GF-D8 (cell line): Measurements from ENCODE around the gene CASZ1.

Source experiments
- DNase-seq: peaks from one replicate; lab custom pipeline; 2025; lab: John Stamatoyannopoulos, UW

Gene CASZ1

DNA sequence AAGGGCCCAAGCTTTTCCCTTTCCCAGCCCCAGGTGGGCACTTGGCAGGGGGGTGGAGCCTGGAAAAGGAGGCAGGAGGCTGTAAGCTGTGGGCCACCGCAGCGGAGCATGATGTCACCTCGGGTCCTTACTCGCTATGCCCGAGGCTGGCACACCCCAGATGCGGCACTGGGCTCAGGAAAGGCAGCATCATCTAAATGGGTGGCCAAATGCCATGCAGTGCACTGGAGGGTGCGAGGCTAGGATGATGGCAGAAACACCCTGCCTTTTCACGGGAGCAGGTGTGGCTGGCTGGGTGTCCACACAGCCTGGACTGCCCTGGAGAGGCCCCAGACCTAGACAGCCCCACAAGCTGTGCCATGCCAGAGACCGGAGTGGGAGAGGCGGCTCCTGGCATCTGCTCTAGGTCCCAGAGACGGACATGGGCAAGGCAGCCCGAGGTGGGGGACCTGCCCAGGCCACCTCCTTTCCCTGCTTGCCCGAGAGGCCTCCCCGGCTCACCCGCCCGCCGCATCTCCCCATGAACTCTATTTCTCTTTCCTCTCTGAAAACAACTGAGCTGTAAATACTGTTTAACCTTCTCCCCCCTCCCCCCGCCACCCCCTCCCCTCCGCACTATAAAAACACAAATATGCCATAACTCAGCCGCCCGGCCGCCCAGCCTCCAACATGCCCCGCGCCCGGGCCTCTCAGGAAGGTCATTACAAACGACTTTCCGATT, 124.7 kb downstream of the CASZ1 start:
- no peak for DNase-seq

DNA sequence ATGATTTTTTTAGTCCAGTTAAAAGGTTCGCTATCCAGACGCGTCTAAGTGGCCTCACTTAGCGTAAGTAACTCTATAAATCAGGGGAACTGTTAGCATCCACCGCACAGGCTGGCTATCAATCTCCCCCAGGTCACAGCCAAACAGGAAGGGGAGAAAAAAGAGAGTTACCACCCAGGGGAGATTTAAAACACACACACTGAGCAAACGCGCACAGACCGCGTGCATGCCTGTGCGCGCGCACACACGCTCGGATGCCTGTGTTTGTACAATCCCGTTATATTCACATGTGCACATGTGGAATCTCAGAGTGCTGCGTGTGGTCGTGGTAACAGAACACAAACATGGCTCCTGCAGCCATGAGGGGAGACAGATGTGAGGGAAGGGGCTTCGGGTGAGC, 125.4 kb downstream of the CASZ1 start:
- no peak for DNase-seq

DNA sequence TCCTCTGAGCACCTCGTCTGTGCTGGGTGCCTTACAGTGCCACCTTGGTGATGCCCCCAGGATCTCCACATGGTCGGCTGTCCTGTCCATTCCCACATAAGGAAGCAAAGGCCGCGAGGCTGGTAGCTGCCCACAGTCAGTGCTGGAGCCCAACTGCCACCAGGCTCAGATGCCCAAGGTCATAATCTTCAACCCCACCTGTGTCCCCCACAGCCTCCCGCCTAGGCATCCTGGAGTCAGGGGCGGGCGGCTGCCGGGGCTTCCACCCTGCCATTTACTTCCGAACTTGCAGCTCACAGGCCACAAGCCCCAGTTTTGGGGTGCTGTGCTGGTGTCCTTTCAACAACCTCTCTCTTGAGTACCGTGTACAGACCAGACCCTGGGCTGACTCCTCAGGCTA, 126.3 kb downstream of the CASZ1 start:
- no peak for DNase-seq

DNA sequence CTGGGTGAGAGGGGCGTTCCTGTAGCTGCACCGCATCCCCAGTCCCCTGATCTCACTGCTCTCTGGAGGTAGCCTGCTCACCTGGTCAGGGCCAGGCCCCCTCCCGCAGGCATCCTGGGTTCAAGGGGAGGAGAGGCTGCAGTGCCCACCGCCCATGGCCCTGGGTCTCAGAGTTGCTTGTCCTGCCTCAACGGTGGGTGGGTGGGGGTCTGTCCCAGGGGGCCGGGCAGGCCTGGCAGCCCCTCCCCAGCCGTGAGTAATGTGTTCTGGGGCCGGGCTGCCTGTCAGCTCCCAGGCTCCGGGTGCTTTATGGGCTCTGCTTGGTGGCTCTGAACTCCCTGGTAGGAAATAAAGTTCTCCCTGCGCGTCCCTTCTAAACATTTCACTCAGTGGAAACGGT, 126.9 kb downstream of the CASZ1 start:
- DNase-seq: no peak

DNA sequence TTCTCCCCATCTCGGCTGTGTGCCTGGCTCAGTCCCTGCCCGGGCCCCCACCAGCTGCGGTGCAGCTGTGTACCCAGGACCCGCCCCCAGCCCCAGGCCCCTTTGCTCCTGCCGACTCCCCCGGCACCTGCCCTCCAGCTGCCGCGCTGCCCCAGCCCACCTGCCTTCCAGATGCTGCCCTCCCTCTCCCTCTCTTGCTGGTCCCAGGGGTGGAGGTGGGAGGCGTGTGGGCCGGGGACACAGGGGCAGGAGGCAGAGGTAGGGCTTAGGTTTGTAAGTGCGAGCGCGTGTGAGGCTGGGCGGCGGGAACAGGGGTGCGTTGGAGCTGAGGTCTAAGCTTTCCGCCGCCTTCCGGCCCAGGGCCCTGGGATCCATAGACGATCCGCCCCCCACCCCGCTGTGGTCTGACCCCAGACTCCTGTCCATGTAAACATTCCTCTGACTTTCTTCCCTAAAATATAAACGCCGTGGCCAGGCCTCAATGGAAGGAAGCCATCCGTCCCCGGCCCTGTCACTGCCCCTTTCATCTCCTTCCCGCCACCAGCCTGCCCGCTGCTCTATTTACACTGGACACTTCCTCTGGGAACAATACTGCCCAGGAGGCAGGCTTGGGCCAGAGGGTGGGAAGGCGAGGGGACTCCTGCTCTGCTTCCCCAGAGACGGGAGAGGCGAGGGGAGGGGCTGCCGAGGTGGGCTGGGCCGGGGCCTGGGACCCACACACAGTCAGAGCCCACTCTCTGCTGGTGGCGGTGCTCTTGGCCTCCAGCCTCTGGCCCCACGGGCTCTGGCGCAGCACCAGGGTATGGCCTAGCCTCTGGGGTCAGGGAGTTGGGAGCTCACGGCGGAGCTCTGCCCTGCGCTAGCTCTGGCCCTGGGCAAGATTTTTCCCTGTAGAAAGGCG, 128.3 kb downstream of the CASZ1 start:
- no peak for DNase-seq

DNA sequence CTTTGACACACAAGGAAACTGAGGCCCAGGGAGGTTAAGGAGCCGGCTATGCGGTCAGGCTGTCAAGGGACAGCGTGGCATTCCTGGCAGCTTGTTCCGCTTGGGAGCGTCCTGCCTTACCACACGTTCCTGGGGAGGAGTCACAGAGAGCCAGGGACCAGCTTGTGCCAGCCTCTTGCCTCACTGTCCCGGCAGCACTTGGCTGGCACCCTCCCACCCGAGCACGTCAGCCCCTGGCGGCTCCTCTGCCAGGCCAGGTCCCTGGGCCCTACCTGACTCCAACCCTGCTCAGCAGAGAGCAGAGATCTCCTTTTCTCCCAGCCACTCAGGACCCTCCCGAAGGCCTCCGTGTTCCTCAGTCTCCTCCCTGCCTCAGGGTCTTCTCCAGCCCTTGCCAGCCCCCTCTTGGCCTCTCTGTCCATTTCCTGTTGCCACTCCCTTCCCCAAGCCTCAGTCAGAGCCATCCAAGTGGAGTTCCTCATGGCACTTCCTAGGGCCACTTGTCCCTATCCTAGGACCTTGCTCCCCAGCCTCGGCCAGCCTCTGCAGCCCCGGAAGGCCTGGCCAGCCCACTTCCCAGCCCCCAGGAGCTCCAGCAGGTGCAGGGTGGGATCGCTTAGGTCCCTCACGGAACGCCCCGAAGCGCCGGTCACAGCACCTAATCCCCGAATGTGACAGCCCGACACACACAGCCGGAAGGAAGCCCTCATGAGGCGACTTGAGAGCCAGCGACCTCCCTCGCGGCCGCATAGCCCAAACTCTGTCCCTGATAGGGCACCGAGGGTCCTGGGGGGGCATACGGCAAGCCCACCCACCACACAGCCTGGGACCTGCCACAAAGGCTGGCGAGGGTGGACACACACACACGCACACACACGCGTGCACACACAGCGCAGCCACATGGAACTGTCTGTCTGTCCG, 130.3 kb downstream of the CASZ1 start:
- no peak for DNase-seq

DNA sequence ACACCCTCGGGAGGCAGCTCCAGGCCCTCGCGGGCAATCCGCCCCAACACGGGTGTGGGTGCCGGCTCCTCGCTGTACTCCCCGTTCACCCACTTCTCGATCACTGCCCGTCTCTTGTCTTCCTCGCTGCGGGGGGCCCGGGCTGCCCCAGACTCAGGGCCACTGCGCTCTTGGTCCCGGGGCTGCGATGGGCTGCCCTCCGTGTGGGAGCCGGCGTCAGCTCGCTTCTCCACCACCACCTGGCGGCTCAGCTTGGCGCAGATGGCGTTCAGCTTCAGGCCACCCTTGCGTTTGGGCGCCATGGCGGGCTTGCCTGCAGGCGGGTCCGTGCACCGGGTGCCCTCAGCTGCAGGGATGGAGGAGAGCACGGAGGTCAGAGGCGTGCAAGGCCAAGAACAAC, 131.2 kb downstream of the CASZ1 start:
- no peak for DNase-seq

DNA sequence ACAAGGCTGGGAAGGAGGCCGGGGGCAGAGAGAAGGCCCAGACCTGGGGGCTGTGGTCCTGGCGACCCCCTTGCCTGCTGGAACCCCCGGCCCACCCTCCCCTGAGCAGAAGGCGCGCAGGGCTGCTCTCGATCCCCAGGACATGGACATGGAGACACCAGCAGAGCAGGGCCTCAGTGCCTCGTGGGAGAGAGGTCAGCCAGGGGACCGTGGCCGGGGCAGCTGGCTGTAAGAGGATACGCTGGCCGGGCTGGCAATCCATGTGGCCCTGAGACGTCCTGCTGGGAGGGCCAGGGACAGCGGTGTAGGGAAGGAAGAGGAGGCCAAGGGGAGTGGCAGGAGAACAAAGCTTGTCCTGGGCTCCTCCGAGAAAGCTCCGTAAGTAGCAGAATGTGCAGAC, 132.2 kb downstream of the CASZ1 start:
- DNase-seq: no peak

DNA sequence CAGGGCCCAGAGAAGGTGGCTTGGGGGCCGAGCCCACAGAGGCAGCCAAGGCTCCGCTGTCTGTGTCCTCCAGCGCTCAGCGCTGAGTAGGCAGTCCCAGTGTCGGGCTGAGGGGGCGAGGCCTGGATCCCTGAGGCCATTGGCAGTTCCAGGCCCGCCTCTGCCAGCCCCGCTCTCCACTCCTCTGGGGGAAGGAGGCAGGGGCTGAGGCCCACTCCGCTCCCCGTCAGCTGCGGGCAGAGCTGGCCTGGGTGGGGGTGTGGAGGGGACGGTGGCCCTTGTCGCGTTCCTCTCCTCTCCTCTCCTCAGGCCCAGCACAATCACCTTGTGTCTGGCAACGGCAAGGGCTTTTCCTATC, 132.8 kb downstream of the CASZ1 start:
- DNase-seq: no peak

DNA sequence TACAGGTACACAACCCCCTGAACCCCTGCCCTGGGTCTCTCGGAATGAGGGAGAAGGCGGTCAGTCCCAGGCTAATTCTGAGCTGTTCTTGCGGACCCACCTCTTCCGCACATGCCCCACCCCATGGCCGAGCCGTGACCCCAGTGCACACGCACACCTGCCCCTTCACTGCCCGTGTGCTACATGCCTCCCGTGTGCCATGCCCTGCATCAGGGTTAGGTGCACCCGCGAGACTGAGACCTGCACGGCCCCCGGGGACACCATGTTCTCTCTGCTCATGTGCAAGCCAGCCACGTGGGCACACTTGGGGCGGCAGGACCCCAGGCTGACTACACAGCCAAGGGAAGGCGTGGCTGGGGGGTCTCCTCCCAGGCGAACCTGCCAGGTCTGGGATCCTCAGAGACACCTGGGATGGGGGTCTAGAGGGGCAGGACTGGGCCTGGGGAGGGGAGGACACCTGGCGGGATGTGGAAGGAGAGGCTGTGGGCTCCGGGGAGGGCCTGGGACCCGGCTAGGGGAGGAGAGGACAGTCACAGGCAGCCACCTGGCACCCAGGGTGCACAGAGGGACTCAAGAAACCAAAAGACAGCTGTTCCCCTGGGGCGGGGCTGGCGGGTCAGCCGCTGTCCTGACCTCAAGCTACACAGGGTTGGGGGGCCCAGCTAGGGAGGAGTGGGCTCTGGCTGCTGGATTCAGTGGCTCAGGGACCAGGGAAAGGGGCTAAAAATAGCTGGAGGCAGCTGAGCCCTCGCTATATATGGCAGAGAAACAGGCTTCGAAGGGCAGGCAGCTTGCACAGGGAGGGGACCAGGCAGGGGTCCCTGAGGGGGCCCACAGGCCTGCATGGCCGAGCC, 133.4 kb downstream of the CASZ1 start:
- DNase-seq: no peak

DNA sequence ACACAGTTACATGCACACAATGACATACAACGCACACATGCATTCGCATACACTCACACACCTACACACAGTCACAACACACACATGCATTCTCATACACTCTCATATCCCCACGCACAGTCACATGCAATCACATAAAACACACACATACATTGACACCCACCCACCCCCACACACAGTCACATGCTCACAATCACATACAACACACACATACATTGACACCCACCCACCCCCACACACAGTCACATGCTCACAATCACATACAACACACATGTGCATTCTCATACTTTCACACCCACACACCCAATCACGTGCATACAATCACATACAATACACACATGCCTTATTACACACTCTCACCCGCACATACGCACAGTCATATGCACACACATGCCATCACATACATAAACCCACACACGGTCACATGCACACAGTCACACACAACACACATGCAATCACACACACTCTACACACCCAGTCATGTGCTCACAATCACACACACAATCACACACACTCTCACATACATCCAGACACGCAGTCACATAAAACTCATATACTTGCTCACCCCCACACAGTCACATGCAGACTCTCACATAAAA, 134.3 kb downstream of the CASZ1 start:
- DNase-seq: no peak

DNA sequence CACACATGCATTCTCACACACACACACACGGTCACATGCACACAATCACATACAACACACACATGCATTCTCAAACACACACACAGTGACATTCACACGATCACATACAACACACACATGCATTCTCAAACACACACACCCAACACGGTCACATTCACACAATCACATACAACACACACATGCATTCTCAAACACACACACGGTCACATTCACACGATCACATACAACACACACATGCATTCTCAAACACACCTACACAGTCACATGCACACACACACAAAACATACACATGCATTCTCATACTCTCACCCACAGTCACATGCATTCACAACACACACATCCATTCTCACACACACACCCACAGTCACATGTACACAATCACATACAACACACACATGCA, 135.0 kb downstream of the CASZ1 start:
- DNase-seq: no peak

DNA sequence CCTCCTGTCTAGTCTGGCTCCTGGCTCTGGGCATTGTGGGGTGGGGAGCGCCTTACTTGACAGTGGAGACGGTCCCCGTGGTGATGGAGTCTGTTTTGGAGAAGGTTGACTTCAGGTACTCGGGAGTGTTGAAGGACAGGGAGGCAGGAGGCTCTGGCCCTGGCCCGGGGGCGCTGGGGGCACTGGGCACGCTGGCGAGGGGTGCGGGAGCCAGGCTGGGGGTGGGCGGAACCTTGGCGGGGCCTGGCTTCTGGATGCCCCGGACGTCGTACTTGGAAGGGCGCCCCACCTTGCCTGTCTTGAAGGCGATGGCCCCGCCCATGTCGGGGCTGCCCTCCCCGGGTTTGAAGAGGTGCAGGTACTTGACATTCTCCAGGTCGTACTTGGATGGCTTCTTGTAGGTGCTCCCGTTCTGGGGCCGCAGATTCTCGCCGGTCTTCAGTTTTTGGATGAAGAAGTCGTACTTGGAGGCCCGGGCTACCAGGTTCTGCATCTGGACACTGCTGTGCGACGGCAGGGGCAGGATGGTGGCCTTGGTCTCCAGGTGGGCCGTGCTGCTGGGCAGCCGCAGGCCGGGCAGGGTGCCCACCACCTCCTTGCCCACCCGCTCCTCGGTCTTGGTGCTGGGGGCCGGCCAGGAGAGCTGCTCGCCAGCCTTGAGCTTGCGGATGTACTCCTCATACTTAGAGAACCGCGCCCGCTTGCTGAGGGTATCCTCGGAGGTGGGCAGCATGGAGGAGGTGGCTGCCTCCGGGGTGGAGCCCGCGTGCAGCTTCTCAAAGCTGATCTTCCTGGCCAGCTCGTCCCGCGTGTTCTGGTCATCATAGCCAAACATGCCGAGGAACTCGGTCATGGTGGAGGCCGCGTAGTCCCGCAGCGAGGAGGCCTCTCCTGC, 136.6 kb downstream of the CASZ1 start:
- DNase-seq: no peak

DNA sequence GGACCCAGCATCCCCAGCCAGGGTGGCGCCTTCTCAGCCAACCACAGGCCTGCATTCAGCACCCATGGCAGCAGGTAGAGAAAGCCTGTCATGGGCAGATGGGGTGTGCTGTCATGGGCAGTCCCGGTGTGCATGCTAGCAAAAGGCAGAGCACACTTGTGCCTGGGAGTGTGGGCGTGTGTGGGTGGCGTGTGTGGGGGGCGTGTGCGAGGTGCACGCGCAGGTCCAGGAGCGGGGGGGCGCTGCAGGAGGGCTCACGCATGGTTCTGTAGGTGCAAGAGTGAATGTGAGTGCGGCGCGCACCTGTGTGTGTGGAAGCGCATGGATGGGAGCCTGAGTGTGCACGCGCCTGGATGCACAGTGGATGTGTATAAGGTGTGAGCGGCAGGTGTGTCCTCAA, 137.2 kb downstream of the CASZ1 start:
- no peak for DNase-seq

DNA sequence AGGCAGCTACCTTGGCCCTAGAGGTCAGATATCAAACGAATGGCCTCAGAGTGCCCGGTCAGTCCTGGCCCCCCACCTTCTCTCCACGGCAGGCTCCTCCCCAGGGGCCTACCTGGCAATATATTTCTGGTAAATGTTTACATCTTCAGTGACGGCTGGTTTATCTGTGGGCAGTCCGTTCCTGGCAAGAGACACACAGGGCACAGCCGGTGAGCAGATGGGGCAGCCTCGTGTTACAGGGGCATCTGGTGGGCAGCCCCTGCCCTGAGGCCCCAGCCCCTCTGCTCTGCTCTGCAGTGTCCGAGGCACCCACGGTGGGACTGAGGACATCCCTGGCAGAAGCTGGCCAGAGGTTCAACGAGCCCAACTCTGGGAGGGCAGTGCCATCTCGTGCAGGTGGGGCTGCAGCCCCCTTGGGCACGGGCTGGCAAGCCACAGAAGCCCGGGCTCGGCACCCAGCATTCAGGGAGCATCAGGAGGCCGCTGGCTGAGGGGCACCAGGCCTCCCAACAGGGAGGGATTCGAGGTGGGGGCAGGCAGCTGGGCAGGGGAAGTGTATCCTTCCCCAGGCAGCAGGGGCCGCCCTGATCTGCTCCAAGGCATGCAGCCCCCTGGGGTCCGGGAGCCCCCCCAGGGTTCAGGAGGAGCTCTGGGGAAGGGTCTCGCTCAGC, 137.9 kb downstream of the CASZ1 start:
- no peak for DNase-seq

DNA sequence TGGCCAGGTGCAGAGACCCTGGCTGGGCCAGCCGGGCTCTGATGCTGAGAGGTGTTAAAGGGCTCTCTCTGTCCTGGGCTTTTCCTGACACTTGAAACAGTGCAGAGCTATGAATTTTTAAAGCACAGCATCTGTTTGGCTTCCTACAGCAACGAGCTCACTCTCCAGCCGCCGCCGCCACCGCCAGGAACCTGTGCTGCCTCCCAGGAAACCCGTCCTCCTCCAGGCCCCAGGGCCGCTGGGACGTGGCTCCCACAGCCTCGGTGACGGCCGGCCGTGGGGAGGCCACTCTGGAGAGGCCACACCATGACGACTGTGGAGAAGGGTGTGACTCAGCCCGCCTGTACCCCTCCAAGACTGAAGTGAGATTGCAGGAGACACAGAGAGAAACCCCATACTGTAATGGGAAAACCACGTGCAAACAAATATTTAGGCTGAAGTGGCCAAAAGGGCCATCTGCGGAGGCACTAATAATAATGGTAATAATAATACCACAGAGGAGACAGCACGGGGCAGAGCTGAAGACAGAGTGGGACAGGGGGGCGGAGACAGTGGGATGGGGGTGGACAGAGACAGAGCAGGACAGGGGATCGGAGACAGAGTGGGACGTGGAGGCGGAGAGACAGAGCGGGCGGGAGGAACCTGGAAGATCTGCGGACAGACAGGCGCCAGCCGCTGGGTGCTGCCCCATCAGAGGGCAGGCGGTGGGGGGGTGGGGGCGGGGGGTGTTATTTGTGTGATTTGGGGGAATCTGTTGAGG, 139.2 kb downstream of the CASZ1 start:
- no peak for DNase-seq

DNA sequence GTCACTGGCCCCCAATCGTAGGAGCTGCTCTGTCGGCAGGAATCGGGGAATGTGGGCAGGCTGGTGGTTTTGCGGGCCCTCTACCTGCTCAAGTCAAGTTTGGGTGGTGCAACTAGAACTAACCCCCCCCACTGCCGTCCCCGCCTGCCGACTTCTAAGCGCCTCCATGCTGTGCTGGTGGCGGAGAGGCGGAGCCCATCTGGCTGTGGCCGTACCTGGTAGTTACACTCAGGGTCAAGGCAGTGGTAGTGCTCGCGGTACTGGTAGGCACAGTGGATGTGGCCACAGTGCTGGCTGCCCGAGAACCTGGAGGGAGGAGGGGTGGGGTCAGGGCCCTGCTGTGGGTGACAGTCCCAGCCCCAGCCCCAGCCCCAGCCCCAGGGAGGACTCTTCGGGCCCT, 140.0 kb downstream of the CASZ1 start:
- DNase-seq: no peak

DNA sequence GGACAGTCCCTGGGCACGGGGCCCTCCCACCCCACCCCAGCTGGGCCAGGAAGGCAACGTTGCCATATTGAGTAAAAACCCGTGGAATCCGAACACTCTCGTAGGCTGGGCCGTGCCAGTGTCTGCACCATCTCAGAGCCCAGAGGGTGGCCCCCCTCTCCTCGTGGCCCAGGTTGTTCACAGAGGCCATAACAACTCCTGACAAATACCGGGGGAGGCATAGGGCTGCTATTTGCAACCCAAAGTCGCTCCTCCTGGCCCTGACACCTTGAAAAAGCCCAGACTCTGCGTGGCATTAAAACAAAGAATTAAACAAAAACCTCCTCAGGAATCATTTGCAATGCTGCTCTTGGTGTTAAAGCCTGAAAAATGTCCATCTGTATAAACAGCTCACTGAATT, 141.4 kb downstream of the CASZ1 start:
- no peak for DNase-seq
